Posterior vena cava (tissue), 2 donors: ENCODE results near the gene CSRP3. TPM values are rescaled to one million over a fixed set of nuclear protein-coding genes. Genes with fewer than 3 reads are reported as not detected.

Source experiments
- DNase-seq: peaks from one replicate; pipeline ENCODE4 v3.0.0-alpha.2; 2020; ENCODE audit warnings: low spot score
- intact Hi-C, 2 donors: fragments of 100-400 bp; cut with DNase I; formaldehyde crosslinking; loops; one replicate each; pipeline versions ENCODE4 v1.14.1 to v1.14.2; 2022 to 2023
- total RNA-seq, 2 donors: library from RNA; stranded (reverse); fragmentation: NEBNext Ultra II Directional; extraction: Animal tissue kit (Norgen Biotek cat#: 25700); gene quantifications; one replicate each; pipeline ENCODE4 v1.2.1, GENCODE V29; 2021
- donor health status: DM: yes; HTN: yes; CAD: no.
- donor health status: DM: yes; HTN: yes; CAD: no.

CSRP3 gene
- total RNA-seq, 2 donors from 2014 or later, result not detected

DNA sequence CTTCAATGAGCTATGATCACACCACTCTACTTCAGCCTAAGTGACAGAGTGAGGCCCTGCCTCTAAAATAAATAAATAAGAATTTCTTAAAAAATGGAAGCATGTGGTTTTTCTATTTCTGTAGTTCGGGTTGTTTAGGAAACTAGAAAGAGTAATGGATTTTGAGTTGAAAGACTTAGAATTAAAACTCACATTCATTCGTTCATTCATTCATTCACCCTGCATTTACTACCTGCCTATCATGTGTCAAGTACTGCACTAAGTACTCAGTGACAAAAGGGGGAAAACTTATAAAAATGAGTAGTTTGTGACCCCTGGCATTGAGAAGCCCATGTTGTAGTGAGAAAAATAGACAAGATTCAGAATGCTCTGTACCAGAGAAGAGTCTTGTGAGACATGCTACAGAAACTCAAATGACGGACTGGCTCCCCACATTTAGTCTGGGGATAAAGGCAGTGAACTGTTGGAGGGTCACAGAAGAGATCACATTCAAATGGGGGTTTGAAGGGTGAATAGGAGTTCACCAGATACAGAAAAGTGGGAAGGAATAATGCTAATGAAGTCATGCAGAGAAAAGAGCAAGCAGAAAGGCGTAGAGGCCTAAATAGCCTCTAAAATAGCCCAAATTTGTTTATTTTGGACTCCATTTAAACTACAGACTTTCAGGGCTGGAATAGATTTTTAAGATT lies 7.0 kb downstream of the CSRP3 start:
- intact Hi-C loops, result no loop called here
- DNase-seq, result no peak

DNA sequence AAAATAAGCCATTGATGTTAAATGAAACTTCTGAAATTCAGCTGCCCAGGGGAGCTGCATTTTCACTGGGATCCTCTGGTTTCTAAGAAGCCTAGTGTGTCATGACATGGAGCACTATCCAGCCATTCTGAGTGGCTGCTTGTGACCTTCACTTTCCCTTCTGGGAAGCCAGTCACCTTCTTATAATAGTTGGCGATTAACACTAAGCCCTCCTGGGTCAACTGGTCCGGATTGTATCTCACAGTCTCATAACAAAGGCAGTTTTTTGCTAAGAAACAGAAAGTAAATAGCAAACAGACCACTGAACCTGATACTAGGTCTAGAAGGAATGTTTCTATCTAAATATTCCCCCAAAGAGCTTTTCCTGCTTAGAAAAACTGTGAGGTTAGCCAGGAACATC lies 7.9 kb downstream of the CSRP3 start:
- intact Hi-C loops, result no loop called here
- DNase-seq, result no peak

DNA sequence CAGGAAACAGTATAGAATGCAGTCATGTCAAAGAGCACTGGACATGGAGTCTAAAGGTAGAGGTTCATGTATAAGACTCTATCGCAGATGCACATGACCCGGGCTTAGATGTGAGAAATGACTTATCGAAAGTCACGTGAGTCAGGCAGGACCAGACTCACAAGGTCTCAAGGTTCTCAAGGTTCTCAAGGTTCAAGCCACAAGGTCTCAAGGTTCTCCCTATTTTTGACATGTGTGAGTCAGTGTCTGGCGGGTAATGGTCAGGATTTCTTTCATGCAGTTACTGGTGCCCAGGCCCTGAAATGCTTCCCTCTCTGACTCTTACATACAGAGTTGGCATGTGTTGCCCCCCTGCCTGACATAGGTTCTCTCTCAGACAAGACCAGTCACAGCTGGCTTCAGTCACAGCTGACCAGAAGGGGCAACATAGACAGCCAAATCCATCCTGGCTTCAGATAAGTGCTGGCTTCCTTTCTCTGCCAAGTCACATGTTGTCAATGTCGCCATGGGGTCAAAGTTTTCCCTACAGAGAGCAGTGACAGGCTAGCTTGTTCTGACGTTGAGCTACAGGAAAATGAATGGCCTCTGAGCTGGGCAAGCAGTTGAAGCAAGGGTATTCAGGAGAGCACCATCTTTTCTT lies 10.1 kb downstream of the CSRP3 start:
- intact Hi-C loops, result no loop called here
- no peak for DNase-seq

DNA sequence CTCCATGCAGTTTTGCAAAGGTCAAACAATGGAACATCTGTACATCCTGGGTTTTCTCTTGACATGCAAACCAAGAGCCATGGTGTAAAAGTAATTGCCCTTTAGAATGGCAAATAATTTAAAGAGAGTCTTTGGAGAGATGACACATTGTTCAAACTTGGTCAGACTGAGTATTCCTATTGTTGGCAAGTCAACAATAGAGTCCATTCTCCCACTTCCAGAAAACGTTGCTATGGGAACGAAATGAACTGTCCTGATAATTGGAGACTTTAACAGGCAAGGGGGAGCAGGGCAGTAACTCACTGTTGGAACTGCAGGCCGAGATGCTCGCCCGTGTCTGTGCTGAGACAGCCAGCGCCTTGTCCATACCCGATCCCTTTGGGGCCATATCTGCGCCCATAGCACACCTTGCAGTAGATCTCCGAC lies 13.9 kb downstream of the CSRP3 start:
- intact Hi-C loops, result no loop called here
- DNase-seq, result no peak

DNA sequence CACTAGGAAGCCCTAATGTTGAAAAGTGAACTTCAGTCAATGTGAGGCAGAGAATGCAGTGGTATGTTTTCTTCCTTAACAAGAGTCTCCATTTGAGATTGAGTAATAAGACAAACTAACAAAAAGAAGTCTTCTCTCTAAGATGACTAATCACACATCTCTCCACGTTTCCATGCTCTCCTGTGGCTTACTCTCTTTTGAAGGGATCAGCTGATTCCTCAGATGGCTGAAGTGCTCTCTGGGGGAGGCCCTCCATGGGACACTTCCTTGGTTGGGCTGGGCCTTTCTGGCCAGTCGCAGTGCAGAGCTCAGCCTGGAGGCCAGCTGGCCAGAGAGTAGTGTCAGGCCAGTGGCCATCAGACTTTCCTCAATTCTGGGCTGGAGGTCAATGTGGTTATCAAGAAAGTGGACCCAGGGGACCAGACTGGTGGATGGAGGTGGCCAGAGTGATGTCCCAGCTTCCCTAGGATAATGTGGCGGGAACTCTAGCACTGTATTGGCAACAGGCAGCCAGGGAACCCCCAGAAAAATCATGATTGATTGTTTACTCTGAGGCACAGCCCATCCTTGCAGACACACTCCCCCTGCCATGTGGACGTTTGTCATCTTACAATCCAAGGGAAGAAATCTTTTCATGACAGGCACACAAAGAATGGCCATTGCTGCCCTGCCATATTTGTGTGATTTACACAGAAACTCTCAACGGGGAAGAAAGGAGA lies 14.5 kb downstream of the CSRP3 start:
- no peak for DNase-seq
- intact Hi-C loops, result no loop called here

DNA sequence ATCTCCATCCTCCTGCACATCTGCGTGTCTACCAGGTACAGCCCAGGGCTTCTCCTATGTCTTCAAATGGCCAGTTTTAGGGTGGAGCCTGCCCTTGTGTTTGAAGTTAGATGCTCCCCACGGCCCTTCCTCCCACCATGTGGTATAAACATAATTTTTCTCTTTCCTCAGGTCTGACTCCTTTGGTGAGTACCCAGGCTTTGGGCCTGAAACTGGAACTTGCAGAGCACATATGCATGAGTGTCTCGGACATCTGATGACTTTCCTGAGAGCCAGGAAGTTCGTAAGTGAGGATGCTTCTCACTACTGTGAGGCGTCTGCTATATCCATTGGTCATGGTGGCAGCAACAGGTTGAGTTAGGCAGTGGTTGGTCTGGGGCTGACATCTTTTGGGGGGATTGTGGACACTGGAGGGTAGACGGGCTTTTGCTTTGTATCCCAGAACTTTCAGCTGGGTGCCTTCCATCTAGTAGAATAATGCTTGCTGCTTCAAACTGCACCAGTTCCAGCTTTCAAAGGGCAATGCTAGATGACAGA lies 16.2 kb downstream of the CSRP3 start:
- DNase-seq, result no peak
- intact Hi-C loops, result no loop called here

DNA sequence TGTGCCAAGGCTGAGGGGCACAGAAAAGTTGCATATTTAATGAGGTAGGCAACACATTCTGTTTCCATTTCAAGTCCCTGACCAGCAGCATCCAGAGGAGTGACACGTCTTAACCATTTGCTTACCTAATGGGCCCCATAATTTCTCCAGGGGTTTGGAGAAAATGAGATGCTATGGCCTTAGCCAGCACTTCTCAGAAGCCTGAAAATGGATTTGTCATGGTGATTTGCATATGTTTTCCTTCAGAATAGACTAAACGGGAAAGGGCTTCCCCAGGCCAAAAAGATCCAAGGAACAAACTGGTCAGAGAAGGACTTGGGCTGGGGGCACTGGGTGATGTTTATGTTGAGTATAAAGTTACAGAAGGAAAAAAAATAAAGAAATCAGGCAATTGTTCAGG lies 16.7 kb downstream of the CSRP3 start:
- DNase-seq, result no peak
- intact Hi-C loops, result no loop called here

DNA sequence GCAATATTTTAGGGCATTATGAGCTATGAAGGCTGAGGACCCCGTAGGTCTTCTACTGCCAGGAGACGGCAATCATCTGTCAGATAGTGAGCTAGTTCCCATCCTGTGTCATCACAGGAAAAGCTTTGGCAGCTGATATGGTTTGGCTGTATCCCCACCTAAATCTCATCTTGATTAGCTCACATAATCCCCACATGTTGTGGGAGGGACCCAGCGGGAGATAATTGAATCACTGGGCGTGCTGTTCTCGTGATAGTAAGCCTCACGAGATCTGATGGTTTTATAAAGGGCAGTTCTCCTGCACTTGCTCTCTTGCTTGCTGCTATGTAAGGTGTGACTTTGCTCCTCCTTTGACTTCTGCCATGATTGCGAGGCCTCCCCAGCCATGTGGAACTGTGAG lies 18.1 kb downstream of the CSRP3 start:
- intact Hi-C loops, result no loop called here
- no peak for DNase-seq

DNA sequence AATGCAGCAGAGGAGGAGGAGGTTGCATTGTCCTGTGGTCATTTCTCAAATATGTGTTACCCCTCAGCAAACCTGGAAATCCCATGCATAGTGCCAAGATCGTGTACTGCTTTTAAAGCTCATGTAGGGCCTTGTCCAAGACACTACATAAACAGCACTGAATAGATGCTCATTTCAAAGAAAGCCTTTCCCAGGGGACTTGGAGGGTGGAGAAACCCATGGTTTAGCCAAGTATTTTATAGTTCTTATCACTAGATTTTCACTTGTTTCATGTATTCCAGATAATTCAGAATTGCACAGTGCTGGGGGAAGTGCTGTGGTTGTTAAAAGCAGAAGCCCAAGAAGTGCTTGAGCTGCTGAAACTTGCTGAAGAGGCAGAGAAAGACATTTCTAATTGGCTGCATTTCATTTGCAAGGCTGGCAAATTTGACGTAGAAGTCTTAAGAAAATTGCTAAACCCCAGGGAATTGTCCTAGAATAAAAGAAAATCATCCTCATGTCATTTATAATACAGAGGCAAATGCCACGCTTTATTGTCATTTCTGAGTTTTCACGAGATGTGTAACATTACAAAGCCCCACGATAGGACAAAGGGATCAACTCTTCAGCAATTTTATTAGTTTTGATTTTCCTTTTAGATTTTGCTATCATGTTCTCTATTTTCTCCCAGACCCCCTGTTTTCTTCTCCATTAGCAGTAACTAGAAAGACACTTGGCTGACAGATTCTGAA lies 20.1 kb downstream of the CSRP3 start:
- DNase-seq, result no peak
- intact Hi-C loops, result no loop called here

DNA sequence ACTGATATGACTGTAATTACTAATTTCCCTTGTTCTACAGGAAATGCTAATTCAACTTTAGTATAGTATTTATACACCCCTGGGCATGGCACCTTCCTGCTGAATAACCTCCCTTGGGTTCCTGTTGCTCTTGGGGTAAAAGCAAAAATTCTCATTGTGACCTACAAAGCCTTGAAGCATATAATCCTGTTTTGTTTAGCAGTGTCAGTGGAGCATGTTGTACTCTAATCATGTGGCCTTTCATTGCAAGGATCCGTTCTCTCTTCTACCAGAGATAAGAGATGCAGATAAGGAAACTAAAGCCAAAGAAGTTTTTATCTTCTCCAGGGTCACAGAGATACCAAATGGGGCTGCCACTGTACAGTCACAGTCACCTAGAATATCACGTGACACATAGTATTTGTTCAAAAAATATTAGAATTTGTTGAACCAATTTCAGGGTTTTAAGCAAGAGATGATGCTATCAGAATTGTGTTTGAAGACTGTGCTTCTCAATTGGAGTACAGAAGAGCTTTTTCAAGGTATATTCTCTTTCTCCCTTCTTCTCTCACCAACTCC lies 25.1 kb downstream of the CSRP3 start:
- intact Hi-C loops, result loop anchor here in 1 of 2 donors (5.0 kb wide), 1 partner anchor 144 kb away; no protein-coding TSS in a partner anchor
- no peak for DNase-seq

DNA sequence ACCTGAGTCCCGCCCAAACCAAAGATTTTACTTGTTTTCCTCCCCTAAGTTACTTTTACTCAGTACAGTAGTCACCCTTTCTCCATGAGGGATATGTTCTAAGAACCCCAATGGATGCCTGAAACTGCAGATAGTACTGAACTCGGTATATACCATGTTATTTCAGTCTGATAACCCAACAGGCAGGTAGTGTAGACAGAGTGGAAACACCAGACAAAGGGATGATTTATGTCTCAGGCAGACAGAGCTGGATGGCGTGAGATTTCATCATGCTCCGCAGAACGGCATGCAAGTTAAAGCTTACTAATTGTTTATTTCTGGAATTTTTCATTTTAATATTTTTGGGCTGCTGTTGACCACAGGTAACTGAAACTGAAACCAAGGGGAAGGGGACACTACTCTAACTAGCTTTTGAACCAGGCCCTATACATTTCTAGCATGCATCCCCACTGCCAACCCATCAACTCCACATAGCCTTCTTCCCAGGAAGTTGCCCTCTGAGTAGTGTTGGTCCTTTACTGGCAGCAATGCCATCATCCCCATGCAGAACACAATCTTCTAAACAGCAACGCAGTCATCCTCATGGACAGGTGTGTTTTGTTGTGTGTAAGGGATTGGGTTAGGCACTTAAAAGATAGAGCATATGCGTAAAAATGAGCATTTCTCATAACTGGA lies 27.7 kb downstream of the CSRP3 start:
- no peak for DNase-seq
- intact Hi-C loops, result no loop called here

DNA sequence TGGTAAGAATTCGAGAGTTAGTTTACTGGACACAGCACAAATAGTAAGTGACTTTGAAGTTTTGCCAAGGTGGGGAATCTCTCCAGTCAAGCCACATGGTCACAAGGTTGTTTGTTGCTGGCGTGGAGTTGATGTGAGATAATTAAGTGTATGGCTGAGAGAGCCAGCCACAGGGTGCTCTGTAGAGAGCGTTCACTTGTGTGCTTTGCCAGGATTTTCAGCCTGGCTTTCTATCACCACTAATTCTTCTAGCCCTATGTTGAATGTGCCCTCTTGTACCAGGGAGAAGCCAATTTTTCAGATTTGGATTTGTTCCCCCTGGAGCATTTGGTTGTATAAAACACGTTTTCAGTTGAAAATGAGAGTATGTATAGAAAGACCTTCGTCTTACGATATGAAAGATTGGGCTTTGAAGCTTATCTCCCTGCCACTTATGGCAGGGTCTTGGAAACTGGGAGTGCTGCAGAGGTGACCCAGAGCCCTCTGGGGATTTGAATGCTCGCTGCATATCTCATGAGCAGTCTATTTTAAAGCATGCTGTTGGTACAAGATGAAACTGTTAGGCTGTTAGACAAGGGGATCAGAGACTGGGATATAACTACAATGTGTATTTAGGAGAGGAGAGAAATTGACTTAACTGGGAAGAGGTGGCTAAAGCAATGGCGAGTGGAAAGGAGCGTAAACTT lies 28.6 kb downstream of the CSRP3 start:
- no peak for DNase-seq
- intact Hi-C loops, result no loop called here

DNA sequence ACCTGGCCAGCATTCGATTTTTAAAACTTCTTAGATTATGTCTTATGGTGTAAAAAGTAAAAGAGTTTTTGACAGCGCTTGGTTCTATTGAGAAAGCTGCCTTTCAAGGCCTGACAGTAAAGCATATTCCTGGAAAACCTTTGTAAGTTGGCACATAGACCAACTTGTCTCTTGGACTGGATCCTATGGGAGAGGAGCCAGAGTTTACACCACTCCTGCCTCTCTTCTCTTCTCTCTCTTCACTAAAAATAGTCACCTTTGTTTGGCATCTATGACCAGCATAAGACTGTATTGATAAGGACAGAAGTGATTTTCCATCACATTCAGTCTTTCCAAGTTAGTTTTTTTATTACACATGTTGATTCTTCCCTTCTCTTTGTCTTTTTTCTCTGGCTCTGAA lies 33.7 kb downstream of the CSRP3 start:
- no peak for DNase-seq
- intact Hi-C loops, result no loop called here

DNA sequence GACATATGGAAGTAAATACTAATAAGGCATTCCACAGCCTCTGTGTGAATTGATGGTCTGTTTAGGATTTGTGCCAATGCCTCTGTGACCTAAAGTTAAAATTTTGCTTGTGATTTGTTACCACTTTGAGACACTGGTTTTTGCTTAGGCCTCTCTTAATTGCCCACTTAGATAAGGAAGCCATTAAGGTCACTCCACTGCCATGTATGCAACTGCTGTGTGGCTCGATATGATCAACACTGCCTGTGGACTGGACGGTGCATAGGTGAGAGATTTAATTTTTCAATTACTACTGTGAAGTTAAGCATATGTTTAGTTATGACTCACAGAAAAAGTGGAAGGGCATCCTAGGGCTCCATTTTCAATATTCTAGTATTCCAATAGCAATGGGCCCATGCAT lies 36.9 kb downstream of the CSRP3 start:
- intact Hi-C loops, result no loop called here
- DNase-seq, result no peak

DNA sequence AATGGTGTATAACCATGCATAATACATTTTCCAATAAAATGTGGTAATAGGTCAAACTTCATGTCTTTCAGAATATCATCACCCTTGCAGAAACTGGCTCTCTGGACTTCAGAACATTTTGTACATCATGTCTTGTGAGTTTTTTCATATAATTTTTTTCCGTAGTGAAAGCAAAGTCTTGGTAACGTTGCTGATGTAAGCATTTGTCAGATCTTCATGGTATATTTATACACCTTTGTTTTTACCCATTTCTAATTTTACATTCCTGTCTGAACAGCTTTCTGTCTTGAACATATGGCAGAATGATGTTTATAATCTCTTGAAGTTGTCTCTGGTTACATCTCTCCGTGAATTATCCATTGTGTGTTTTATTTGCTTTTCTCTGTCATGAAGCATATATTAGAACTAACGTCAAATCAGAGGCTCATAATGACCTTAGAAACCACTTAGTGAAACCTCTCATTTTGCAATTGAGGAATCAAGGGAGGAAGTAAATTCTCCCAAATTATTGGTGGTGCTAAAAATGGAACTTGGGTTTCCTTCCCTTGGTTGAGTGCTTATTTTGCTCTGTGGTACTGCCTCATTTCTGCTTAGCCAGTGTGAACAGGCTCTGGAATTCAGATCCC lies 37.4 kb downstream of the CSRP3 start:
- intact Hi-C loops, result no loop called here
- DNase-seq, result no peak

DNA sequence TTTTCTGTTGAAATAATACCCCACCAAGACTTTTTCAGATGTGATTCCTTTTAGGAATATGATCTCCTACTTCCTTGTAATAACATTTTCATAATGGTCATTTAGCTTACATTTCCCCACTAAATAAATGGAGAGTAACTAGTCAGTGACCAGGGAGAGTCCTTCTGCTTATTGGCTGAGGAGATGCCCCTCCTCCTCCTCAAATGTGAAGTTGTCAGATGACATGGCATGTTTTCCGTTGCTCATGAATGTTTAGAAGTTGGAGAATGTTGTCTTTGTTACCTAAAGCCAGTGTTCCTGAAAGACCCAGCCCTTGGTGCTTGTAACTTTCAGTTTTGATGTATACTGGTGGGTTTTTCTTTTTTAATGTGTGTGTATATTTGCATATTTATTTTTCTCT lies 38.2 kb downstream of the CSRP3 start:
- DNase-seq, result no peak
- intact Hi-C loops, result no loop called here

DNA sequence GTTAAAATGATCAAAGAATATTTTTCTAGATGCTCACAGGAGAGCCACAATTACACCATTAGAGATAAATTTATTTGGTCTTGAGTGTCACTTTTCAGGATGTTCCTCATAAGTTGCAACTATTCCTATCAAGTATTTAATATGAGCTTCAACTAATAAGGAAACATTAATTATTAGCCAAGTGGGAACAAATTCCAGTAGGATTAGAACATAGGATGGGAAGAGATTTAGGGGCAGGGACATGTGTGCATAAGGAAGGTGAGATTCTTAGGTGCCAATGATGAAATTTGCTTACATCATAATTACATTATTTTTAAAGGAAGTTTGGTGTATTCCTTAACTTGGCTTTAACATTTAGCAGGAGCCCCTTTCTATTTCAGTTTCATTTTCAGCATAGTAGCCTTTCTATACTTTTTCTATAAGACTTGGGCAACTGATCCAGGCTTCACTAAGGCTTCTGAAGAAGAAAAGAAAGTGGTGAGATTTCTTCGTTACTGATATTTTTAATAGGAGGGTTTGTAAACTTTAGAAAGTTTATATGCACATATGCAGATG lies 38.8 kb downstream of the CSRP3 start:
- no peak for DNase-seq
- intact Hi-C loops, result no loop called here

DNA sequence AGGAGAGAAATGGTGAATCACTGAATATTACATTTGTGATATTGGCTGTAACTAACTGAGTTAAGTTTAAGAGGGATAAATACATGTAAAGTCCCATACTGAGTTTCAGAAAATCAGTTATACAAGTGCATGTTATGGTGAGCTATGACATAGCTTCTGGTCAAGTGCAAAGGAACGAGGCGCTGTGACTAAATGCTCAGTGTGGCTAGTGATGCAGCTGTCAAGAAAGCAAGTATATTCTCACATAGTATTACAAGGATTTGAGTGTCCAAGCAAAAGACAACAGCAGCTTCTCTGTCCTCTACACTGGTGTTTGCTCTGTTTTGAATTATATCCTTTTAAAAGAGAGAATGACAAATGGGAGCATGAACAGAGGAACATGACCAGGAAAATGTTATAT lies 40.1 kb downstream of the CSRP3 start:
- intact Hi-C loops, result no loop called here
- no peak for DNase-seq
